HepG2 (cell line): ENCODE results near the gene ENO3. TPM values are rescaled to one million over a fixed set of nuclear protein-coding genes. Genes with fewer than 3 reads are reported as not detected.
A peak's percentile ranks its signal among the peaks of the same experiment; 100 is the strongest.

Experiments
- ATM ChIP-seq: fragments of 450-650 bp; IDR thresholded peaks from 2 replicates; pipeline ENCODE4 v1.7.1; 2017; ENCODE audit warnings: mild to moderate bottlenecking, borderline replicate concordance
- CCAR2 ChIP-seq: fragments of 200-400 bp; formaldehyde crosslinking; optimal IDR thresholded peaks from 2 replicates; pipeline ENCODE3; 2018; ENCODE audit warnings: low read depth, mild to moderate bottlenecking, low read length, moderate library complexity
- DDIT3 ChIP-seq: sonication (generic); formaldehyde crosslinking; IDR thresholded peaks from 2 replicates; pipeline ENCODE4 v1.4.0; 2020; ENCODE audit warnings: mild to moderate bottlenecking, missing genetic modification reagents
- HNF1A ChIP-seq, 2 experiments: sonication (generic) in 1 of 2; formaldehyde crosslinking in 1 of 2; IDR thresholded peaks; 2 replicates each; pipeline versions ENCODE4 v1.4.0 to v1.6.1; 2016 to 2020; ENCODE audit warnings: borderline replicate concordance in 1 of 2, low read depth in 1 of 2, mild to moderate bottlenecking in 1 of 2, missing genetic modification reagents in 1 of 2
- NR2F6 ChIP-seq, 2 experiments: IDR thresholded peaks; 2 replicates each; pipeline ENCODE4 v1.6.1; 2016; ENCODE audit warnings: antibody characterized with exemption in 1 of 2, mild to moderate bottlenecking in 1 of 2
- RAD51 ChIP-seq: fragments of 450-650 bp; IDR thresholded peaks from 2 replicates; pipeline ENCODE4 v1.6.1; 2016; ENCODE audit warnings: borderline replicate concordance
- RELA ChIP-seq: sonication (generic); formaldehyde crosslinking; IDR thresholded peaks from 2 replicates; pipeline ENCODE4 v1.4.0; 2020; ENCODE audit warnings: missing genetic modification reagents
- SP1 ChIP-seq, 2 experiments: fragments of 450-650 bp in 1 of 2; sonication (generic) in 1 of 2; formaldehyde crosslinking in 1 of 2; IDR thresholded peaks; 2 replicates each; pipeline versions ENCODE4 v1.4.0 to v1.6.1; 2016 to 2020; ENCODE audit warnings: missing genetic modification reagents in 1 of 2
- TGIF2 ChIP-seq: IDR thresholded peaks from 2 replicates; pipeline ENCODE4 v1.6.1; 2016; ENCODE audit warnings: control low read depth, missing compliant biosample characterization
- WIZ ChIP-seq: sonication (generic); formaldehyde crosslinking; IDR thresholded peaks from 2 replicates; pipeline ENCODE4 v1.5.1; 2020; ENCODE audit warnings: mild to moderate bottlenecking, missing genetic modification reagents
- ZBTB1 ChIP-seq: sonication (generic); formaldehyde crosslinking; IDR thresholded peaks from 2 replicates; pipeline ENCODE4 v1.4.0; 2020; ENCODE audit warnings: missing genetic modification reagents, borderline replicate concordance
- ZKSCAN5 ChIP-seq: sonication (generic); formaldehyde crosslinking; IDR thresholded peaks from 2 replicates; pipeline ENCODE4 v1.5.1; 2020; ENCODE audit warnings: mild to moderate bottlenecking, missing genetic modification reagents
- ZNF512B ChIP-seq: sonication (generic); formaldehyde crosslinking; IDR thresholded peaks from 2 replicates; pipeline ENCODE4 v1.5.1; 2020; ENCODE audit warnings: missing genetic modification reagents, mild to moderate bottlenecking, borderline replicate concordance
- ZNF572 ChIP-seq: sonication (generic); formaldehyde crosslinking; IDR thresholded peaks from 2 replicates; pipeline ENCODE4 v1.5.1; 2020; ENCODE audit warnings: mild to moderate bottlenecking, missing genetic modification reagents
- ZNF609 ChIP-seq: sonication (generic); formaldehyde crosslinking; IDR thresholded peaks from 2 replicates; pipeline ENCODE4 v1.4.0; 2020; ENCODE audit warnings: mild to moderate bottlenecking, missing genetic modification reagents, borderline replicate concordance
- ZNF703 ChIP-seq: sonication (generic); formaldehyde crosslinking; IDR thresholded peaks from 2 replicates; pipeline ENCODE4 v1.5.1; 2020; ENCODE audit warnings: missing genetic modification reagents, mild to moderate bottlenecking, moderate library complexity, borderline replicate concordance
- polyA plus RNA-seq, 8 experiments: library from polyadenylated mRNA; depleted of rRNA in 3 of 8; stranded (reverse) in 7 of 8; unstranded in 1 of 8; fragments of >200 nt; fragmentation: Illumina TruSeq in 4 of 8; extraction: Trizol in 4 of 8; gene quantifications; 2 replicates each; pipeline versions ENCODE4 v1.2.1 to v1.2.3, GENCODE V29; 2011 to 2016; ENCODE audit warnings: low read depth in 4 of 8, missing spikeins in 1 of 8, mixed read lengths in 1 of 8; ENCODE audit not compliant: insufficient read depth in 1 of 8
- total RNA-seq, 5 experiments: library from RNA; depleted of rRNA; stranded (reverse); fragments of >200 nt; fragmentation: Illumina TruSeq; extraction: Trizol; gene quantifications; 2 replicates each; pipeline ENCODE4 v1.2.3, GENCODE V29; 2016; ENCODE audit warnings: low read depth in 1 of 5

Gene ENO3
- total and polyA plus RNA-seq, 2 of the 13 experiments (the other 11 are each of a cell fraction or from before 2014, with no cell fraction given), result 59.8 to 69.8 TPM

GRCh38 chr17:4997302-4998026 lies 46.5 kb downstream of the ENO3 start, which contains the start of the genes INCA1 and KIF1C (continued):
- TF ChIP-seq ZNF512B (CRISPR knock-in tag) (no peak), DDIT3 (no peak), SP1 (IDR thresholded peaks at IDR 0.05) (0 out of 2 replicates have a peak, but pooled peaks have one; percentile 52), SP1 (CRISPR knock-in tag; IDR thresholded peaks at IDR 0.05) (peak; percentile 89), HNF1A (IDR thresholded peaks at IDR 0.05; ENCODE audit: low read depth) (no peak), HNF1A (CRISPR knock-in tag; IDR thresholded peaks at IDR 0.05; ENCODE audit: borderline replicate concordance) (no peak; the same call in 1 of the 2 replicates), TGIF2 (no peak), RELA (no peak), ZBTB1 (CRISPR knock-in tag) (no peak), ZNF703 (no peak), ZKSCAN5 (CRISPR knock-in tag) (no peak), ATM (no peak), RAD51 (no peak), CCAR2 (no peak), WIZ (CRISPR knock-in tag) (no peak), ZNF572 (CRISPR knock-in tag) (no peak), ZNF609 (no peak), NR2F6 (IDR thresholded peaks at IDR 0.05) (no peak), NR2F6 (CRISPR knock-in tag; IDR thresholded peaks at IDR 0.05) (0 out of 2 replicates have a peak, but pooled peaks have one; percentile 11)
